Heart right ventricle (tissue), 16 donors: ENCODE data around the gene PADI3. TPM values are rescaled to one million over a fixed set of nuclear protein-coding genes. Genes with fewer than 3 reads are reported as not detected.

ENCODE experiments used
- ATAC-seq, 8 donors: fragments of 200-7000 bp; cut with Tn5 transposase; one replicate each; pipeline ENCODE4 v1.9.1; 2020; ENCODE audit warnings: mild to moderate bottlenecking in 8 of 8, moderate library complexity in 8 of 8, moderate number of reproducible peaks in 1 of 8
- DNase-seq, 2 donors: peaks; one replicate each; pipeline ENCODE4 v3.0.0-alpha.2; 2020
- H3K27ac ChIP-seq, 10 donors: fragments of 200-600 bp; sonication (generic) in 2 of 10; one replicate each; pipeline versions ENCODE4 v1.5.0 to v1.8.0; 2020 to 2022; ENCODE audit warnings: mild to moderate bottlenecking in 3 of 10
- H3K27me3 ChIP-seq, 7 donors: fragments of 200-600 bp; one replicate each; pipeline ENCODE4 v1.8.0; 2021 to 2022; ENCODE audit warnings: mild to moderate bottlenecking in 2 of 7
- H3K36me3 ChIP-seq, 9 donors: fragments of 200-600 bp; sonication (generic) in 1 of 9; one replicate each; pipeline versions ENCODE4 v1.5.0 to v1.8.0; 2020 to 2022; ENCODE audit warnings: mild to moderate bottlenecking in 2 of 9
- H3K4me1 ChIP-seq, 9 donors: fragments of 200-600 bp; sonication (generic) in 1 of 9; one replicate each; pipeline versions ENCODE4 v1.5.0 to v1.8.0; 2020 to 2022; ENCODE audit warnings: mild to moderate bottlenecking in 4 of 9
- H3K4me3 ChIP-seq, 10 donors: fragments of 200-600 bp; sonication (generic) in 2 of 10; one replicate each; pipeline versions ENCODE4 v1.5.0 to v1.8.0; 2020 to 2022; ENCODE audit warnings: mild to moderate bottlenecking in 7 of 10, moderate library complexity in 2 of 10
- H3K9me3 ChIP-seq, 11 donors: fragments of 200-600 bp in 10 of 11; sonication (generic) in 2 of 11; one replicate each; pipeline versions ENCODE4 v1.5.0 to v1.8.0; 2013 to 2022; ENCODE audit warnings: mild to moderate bottlenecking in 2 of 11, control low read depth in 1 of 11, moderate library complexity in 1 of 11
- WGBS, 2 donors: extraction: QIAGEN DNeasy Blood & Tissue Kit; methylation state at CpG; one replicate each; pipeline ENCODE4 v1.1.7; 2013; ENCODE audit warnings: inconsistent platforms in 1 of 2; 5-methylcytosine and 5-hydroxymethylcytosine counted together
- intact Hi-C, 10 donors: fragments of 100-400 bp; cut with DNase I; formaldehyde crosslinking; loops; one replicate each; pipeline versions ENCODE4 v1.11.1 to v1.14.2; 2022
- polyA plus RNA-seq, 2 donors: library from polyadenylated mRNA; stranded (reverse); fragments of 200-250 nt; gene quantifications; one replicate each; pipeline ENCODE4 v1.2.3, GENCODE V29; 2013
- total RNA-seq, 10 donors: library from RNA; stranded (reverse); fragmentation: NEBNext Ultra II Directional in 3 of 10; extraction: Animal tissue kit (Norgen Biotek cat#: 25700) in 3 of 10; gene quantifications; one replicate each; pipeline versions ENCODE4 v1.2.1 to v1.2.4, GENCODE V29; 2021 to 2023
- TF ChIP-seq, protein P1 (sequence below), 9 donors: fragments of 200-600 bp; sonication (generic) in 2 of 9; IDR thresholded peaks; one replicate each; pipeline versions ENCODE4 v1.5.0 to v1.8.0; 2021 to 2022; ENCODE audit warnings: antibody characterized with exemption in 9 of 9, mild to moderate bottlenecking in 5 of 9, moderate library complexity in 1 of 9
- donor health status: Arrhythmogenic right ventricular cardiomyopathy.
- donor health status: ischemic (EF 13 %, LVEDD 7.1; RV severe dilation, severe dysfunction).
- donor health status: healthy with polysubstance abuse.
- donor health status: DM: no; HTN: yes; CAD: no.
- donor health status: DM: no; HTN: no; CAD: no.
- donor health status: ischemic (EF 25% LVEDD 6.9; RV normal size, moderate dysfunction).
- donor health status: ischemic (EF 25% LVEDD 5.7; RV mildly dilated, moderate dysfunction).
- donor health status: healthy.
- donor health status: DM: yes; HTN: yes; CAD: no.
- donor health status: Ischemic cardiomyopathy.
- donor health status: ischemic (EF 35%, LVEDD 5.7; RV mildly dilated, moderate dysfunction).
- donor health status: nonischemic (EF 11% LVEDD 7.7; RV severe dilation, severe dysfunction).
- donor health status: DM: yes; HTN: yes; CAD: no.
- donor health status: PGD.
- donor health status: ischemic (EF 29% LVEDD 5.4; RV normal size, mild dysfunction).
- donor health status: nonischemic (EF 23%, LVEDD 6.1; RV moderate dilation, normal function).

Gene PADI3
- total and polyA plus RNA-seq, 12 donors = not detected

DNA sequence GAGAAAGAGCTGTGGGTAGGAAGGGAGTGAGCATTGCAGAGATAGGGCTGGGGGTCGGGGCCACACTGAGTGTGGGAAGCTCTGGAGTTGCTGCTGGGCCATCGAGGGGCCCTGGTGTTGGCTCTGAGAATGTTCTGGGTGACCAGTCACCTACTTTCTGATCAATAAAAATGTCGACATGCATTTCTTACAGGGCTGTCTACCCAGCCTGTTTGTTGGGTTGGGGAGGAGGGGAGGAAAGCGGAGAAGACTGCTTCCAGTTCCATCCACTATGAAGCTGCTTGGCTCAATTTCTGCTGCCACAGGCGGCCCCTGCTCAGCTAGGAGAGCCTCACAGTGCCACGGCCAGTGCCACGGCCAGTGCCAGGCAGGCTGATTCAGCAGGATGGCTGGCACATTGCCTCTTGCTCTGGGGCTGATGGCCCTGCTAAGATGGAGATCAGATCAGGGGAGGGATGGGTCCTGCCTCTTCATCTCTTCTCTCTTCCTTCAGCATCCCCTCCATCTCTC is 3.0 kb upstream of the PADI3 start:
- 71 to 78% methylated on average over 7 of the region's 7 CpGs for WGBS, 2 donors
- ATAC-seq (no peak), DNase-seq (no peak)
- H3K4me3 ChIP-seq = no peak overlapping the region
- intact Hi-C loops = loop anchor here in 1 of 10 donors (10.0 kb wide), 1 partner anchor 291 kb away; no protein-coding TSS in a partner anchor
- no peaks in the 10 kb centered on the region for H3K4me1 ChIP-seq
- H3K9me3 ChIP-seq = no peaks in the 10 kb centered on the region
- H3K27ac ChIP-seq = no peak overlapping the region
- TF ChIP-seq, protein P1, sequence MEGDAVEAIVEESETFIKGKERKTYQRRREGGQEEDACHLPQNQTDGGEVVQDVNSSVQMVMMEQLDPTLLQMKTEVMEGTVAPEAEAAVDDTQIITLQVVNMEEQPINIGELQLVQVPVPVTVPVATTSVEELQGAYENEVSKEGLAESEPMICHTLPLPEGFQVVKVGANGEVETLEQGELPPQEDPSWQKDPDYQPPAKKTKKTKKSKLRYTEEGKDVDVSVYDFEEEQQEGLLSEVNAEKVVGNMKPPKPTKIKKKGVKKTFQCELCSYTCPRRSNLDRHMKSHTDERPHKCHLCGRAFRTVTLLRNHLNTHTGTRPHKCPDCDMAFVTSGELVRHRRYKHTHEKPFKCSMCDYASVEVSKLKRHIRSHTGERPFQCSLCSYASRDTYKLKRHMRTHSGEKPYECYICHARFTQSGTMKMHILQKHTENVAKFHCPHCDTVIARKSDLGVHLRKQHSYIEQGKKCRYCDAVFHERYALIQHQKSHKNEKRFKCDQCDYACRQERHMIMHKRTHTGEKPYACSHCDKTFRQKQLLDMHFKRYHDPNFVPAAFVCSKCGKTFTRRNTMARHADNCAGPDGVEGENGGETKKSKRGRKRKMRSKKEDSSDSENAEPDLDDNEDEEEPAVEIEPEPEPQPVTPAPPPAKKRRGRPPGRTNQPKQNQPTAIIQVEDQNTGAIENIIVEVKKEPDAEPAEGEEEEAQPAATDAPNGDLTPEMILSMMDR (IDR thresholded peaks at IDR 0.05) = no peak
- H3K36me3 ChIP-seq = no peaks in the 10 kb centered on the region
- peaks cover 0 to 75% (median 42%) of the 10 kb centered on the region in 7 donors for H3K27me3 ChIP-seq

GRCh38 chr1:17246971-17247370 is 1.9 kb upstream of the PADI3 start:
- Histone ChIP-seq H3K9me3 (no peaks in the 10 kb centered on the region), H3K27ac (no peak overlapping the region), H3K4me3 (no peak overlapping the region), H3K36me3 (no peaks in the 10 kb centered on the region), H3K4me1 (no peaks in the 10 kb centered on the region), H3K27me3 (peaks cover 0 to 77% (median 47%) of the 10 kb centered on the region in 7 donors)
- intact Hi-C loops = loop anchor here in 1 of 10 donors (10.0 kb wide), 1 partner anchor 292 kb away; no protein-coding TSS in a partner anchor
- TF ChIP-seq, protein P1 (IDR thresholded peaks at IDR 0.05) = no peak
- 73 to 80% methylated on average over 2 of the region's 2 CpGs for WGBS, 2 donors
- ATAC-seq (no peak), DNase-seq (no peak)

- no peaks in the 10 kb centered on the region for H3K9me3 ChIP-seq
- intact Hi-C loops = no loop called here
- peak in 1 of 8 donors; percentile 25 for ATAC-seq
- H3K36me3 ChIP-seq = no peaks in the 10 kb centered on the region
- peaks cover 0 to 69% (median 57%) of the 10 kb centered on the region in 7 donors for H3K27me3 ChIP-seq
- H3K4me1 ChIP-seq = no peaks in the 10 kb centered on the region
- WGBS, 2 donors = 47% methylated on average over 7 of the region's 7 CpGs
- no peak overlapping the region for H3K4me3 ChIP-seq
- H3K27ac ChIP-seq = no peak overlapping the region
- DNase-seq = no peak
- TF ChIP-seq, protein P1 (IDR thresholded peaks at IDR 0.05) = no peak
Measured at GRCh38 chr1:17250601-17251000, 1.7 kb downstream of the PADI3 start.

DNA sequence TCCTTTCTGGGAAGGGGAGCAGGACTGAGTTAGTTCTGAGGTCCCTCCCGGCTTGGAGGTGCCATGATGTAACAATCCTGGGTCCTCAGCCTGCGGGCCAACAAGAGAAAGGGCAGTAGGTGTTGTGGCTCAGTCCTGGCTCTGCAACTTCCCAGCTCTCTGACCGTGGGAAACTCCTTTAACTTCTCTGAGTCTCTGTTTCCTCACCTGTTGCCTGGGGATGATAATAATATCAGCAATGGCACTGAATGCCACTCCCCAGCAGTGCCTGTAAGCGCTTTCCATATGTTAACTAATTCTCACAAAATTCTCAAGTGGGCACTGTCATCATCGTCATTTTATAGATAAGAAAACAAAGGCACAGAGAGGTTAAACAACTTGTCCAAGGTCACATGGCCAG is 2.3 kb downstream of the PADI3 start:
- intact Hi-C loops = no loop called here
- Histone ChIP-seq H3K27me3 (peaks cover 0 to 73% (median 58%) of the 10 kb centered on the region in 7 donors), H3K4me1 (no peaks in the 10 kb centered on the region), H3K4me3 (no peak overlapping the region), H3K27ac (no peak overlapping the region), H3K36me3 (no peaks in the 10 kb centered on the region), H3K9me3 (no peaks in the 10 kb centered on the region)
- DNase-seq (no peak), ATAC-seq (no peak)
- TF ChIP-seq, protein P1 (IDR thresholded peaks at IDR 0.05) = no peak
- 52 to 54% methylated on average over 5 of the region's 5 CpGs for whole genome bisulfite sequencing, 2 donors
